ENCODE data around the gene VHLL. TPM values are rescaled to one million over a fixed set of nuclear protein-coding genes. Genes with fewer than 3 reads are reported as not detected.

Gene VHLL
- total RNA-seq, 4 donors from 2014 or later = not detected

DNA sequence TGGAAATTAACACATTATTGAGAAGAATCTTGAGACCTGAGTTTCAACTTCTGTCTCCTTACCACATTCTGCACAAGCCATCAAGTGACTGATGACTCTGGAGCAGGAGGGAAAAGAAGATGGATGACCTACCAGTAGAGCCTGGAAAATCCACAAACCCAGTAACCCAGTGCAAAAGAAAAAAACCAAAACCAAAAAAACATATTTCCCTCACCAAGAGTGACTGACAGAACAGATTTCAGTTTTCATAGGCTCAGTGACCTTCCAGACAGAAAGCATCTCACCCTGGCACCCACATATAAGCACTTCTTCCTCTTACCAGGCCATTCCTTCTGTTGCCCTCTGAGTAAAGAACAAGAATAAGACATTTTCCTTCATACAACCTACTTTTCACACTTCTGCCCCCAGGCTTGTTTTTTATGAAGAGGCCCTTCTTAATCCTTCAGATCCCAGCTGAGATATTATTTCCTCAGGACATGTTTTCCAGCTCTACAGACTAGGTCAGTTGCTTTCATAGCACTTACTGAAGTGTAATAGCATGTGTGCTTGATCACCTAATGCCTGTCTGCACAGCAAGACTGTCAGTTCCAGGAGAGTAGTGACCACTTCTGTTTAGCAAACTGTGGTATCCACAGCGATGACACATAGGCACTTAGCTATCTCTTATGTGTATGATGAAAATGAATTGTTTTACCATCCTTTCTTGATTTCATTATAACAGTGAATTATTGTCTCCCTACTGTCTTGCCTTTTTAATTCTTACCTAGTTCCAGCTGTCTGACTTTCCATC lies 43.3 kb upstream of the VHLL start:
- WGBS, 2 donors (ENCODE audit: low coverage in 1 of 2) = 84 to 100% methylated on average over 1 of the region's 1 CpG
- TF ChIP-seq EP300 (IDR thresholded peaks at IDR 0.05; ENCODE audit: low read depth) (no peak), POLR2A (IDR thresholded peaks at IDR 0.05) (no peak), POLR2AphosphoS5 (IDR thresholded peaks at IDR 0.05) (no peak)
- TF ChIP-seq, protein P1, sequence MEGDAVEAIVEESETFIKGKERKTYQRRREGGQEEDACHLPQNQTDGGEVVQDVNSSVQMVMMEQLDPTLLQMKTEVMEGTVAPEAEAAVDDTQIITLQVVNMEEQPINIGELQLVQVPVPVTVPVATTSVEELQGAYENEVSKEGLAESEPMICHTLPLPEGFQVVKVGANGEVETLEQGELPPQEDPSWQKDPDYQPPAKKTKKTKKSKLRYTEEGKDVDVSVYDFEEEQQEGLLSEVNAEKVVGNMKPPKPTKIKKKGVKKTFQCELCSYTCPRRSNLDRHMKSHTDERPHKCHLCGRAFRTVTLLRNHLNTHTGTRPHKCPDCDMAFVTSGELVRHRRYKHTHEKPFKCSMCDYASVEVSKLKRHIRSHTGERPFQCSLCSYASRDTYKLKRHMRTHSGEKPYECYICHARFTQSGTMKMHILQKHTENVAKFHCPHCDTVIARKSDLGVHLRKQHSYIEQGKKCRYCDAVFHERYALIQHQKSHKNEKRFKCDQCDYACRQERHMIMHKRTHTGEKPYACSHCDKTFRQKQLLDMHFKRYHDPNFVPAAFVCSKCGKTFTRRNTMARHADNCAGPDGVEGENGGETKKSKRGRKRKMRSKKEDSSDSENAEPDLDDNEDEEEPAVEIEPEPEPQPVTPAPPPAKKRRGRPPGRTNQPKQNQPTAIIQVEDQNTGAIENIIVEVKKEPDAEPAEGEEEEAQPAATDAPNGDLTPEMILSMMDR (IDR thresholded peaks at IDR 0.05) = no peak
- no peak overlapping the region for H3K27ac ChIP-seq
- in situ Hi-C loops (cut with MboI; ENCODE audit: low pct_ligation_motif_present in 1 of 4, low pct_unique_long_range_greater_than_20kb in 1 of 4, low sequenced_read_pairs in 3 of 4) = no loop called here
- intact Hi-C loops (cut with DNase I; ENCODE audit: low total_unique reads) = no loop called here
- H3K36me3 ChIP-seq = no peaks in the 10 kb centered on the region
- H3K4me1 ChIP-seq = peaks cover 0 to 1% (median under 1%) of the 10 kb centered on the region in 4 donors
- no peak for DNase-seq
- H3K9me3 ChIP-seq = no peaks in the 10 kb centered on the region
- H3K27me3 ChIP-seq = no peaks in the 10 kb centered on the region
- H3K4me3 ChIP-seq = no peak overlapping the region

DNA sequence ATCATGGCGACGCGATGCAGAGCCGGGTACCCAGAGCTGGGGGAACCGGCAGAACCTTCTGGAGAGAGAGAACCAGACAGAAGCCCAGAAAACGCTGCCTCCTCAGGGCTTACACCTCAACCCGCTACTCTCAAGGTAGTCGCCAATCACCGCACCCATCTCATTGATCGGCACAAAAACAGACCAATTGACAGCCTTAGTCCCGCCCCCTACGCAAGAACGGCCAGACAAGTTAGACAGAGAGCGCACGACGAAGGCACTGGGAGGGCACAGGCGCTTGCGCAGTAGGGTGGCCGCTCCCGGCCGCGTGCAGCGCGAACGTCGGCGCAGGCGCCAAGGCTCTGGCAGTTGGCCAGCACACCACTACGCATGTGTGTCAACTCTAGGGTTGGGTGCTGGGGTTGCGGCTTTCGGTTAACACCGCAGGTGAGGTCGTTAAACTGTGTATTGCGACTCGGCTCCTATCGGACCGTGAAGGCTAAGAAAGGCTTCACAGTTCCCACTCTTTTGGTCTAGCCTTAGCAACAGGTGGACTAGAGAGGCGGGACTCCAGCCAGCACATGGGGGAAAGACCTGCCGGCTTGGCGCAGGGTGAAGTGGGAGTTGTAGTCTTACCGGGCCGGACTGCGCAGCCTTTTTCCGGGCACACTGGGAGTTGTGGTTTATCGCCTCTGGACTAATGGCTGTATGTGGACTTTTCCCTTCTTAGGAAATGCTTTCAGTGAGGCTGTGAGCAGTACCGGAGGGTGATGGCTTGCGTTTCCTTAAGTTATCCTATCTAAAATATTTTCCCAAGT lies 39.3 kb upstream of the VHLL start, which contains the start of the genes CCT3 and TSACC:
CCT3 (minus strand) TSS at position 113 of the 797 bp plus-strand sequence; CDS start at position 5, 108 bp downstream.
TSACC (plus strand) TSS at position 347 of the 797 bp plus-strand sequence. CDS start 1,232 bp downstream, outside the sequence.
- no peaks in the 10 kb centered on the region for H3K9me3 ChIP-seq
- H3K27me3 ChIP-seq = no peaks in the 10 kb centered on the region
- peaks cover 0 to 15% (median 5%) of the 10 kb centered on the region in 4 donors for H3K36me3 ChIP-seq
- WGBS, 2 donors (ENCODE audit: low coverage in 1 of 2) = 0% methylated on average over 1 to 47 of the region's 47 CpGs
- in situ Hi-C loops (cut with MboI; ENCODE audit: low pct_ligation_motif_present in 1 of 4, low pct_unique_long_range_greater_than_20kb in 1 of 4, low sequenced_read_pairs in 3 of 4) (no loop called here), intact Hi-C loops (cut with DNase I; ENCODE audit: low total_unique reads) (no loop called here)
- DNase-seq = peak; percentile 99
- TF ChIP-seq EP300 (IDR thresholded peaks at IDR 0.05; ENCODE audit: low read depth) = no peak
- TF ChIP-seq, protein P1 (IDR thresholded peaks at IDR 0.05) = no peak
- peak; percentile 74 for TF ChIP-seq POLR2A (IDR thresholded peaks at IDR 0.05)
- peak; percentile 55 to 88 (median 59) for TF ChIP-seq POLR2AphosphoS5 (IDR thresholded peaks at IDR 0.05)
- peak within 1 kb of the TSS; percentile 86 to 92 (median 90) for H3K27ac ChIP-seq
- H3K4me3 ChIP-seq = peak within 1 kb of the TSS; percentile 65 to 99 (median 89)
- peaks cover 13 to 21% (median 19%) of the 10 kb centered on the region in 4 donors for H3K4me1 ChIP-seq

DNA sequence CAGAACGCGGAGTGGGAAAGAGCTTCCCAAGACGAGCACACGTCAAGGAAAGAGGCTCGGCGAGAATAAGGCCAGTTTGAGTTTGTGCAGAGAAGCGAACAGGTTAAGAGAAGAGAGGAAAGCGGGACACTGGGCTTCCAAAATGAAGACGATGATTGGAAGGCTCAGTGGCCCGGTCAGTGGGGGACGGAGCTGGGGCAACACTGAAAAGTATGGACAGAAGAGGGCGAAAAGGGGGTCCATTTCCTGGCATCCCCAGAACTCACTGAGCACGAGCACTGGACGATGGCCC lies 38.7 kb upstream of the VHLL start:
- no peaks in the 10 kb centered on the region for H3K27me3 ChIP-seq
- peak overlapping the region; percentile 86 to 92 (median 90) for H3K27ac ChIP-seq
- intact Hi-C loops (cut with DNase I; ENCODE audit: low total_unique reads) (no loop called here), in situ Hi-C loops (cut with MboI; ENCODE audit: low pct_ligation_motif_present in 1 of 4, low pct_unique_long_range_greater_than_20kb in 1 of 4, low sequenced_read_pairs in 3 of 4) (no loop called here)
- H3K4me3 ChIP-seq = peak overlapping the region; percentile 65 to 99 (median 89)
- TF ChIP-seq POLR2A (IDR thresholded peaks at IDR 0.05) (no peak), EP300 (IDR thresholded peaks at IDR 0.05; ENCODE audit: low read depth) (no peak), POLR2AphosphoS5 (IDR thresholded peaks at IDR 0.05) (no peak)
- TF ChIP-seq, protein P1 (IDR thresholded peaks at IDR 0.05) = no peak
- 0% methylated on average over 8 to 14 of the region's 14 CpGs for WGBS, 2 donors (ENCODE audit: low coverage in 1 of 2)
- peaks cover 0 to 19% (median 8%) of the 10 kb centered on the region in 4 donors for H3K36me3 ChIP-seq
- H3K4me1 ChIP-seq = peaks cover 13 to 21% (median 19%) of the 10 kb centered on the region in 4 donors
- H3K9me3 ChIP-seq = no peaks in the 10 kb centered on the region
- DNase-seq = no peak
